ENCODE data around the gene FCMR. TPM values are rescaled to one million over a fixed set of nuclear protein-coding genes. Genes with fewer than 3 reads are reported as not detected.

The FCMR gene
- total and polyA plus RNA-seq, 2 experiments from 2014 or later, result 0.84 TPM; not detected in 1

GRCh38 chr1:206953126-206953525 lies 31.4 kb upstream of the FCMR start (continued):
- TF ChIP-seq ZNF462 (CRISPR knock-in tag; IDR thresholded peaks at IDR 0.05) (no peak), STAT1 (IDR thresholded peaks at IDR 0.05; ENCODE audit: unreplicated experiment) (no peak), EZH2phosphoT487 (IDR thresholded peaks at IDR 0.05; ENCODE audit: unreplicated experiment) (no peak)
- TF ChIP-seq, protein P1, sequence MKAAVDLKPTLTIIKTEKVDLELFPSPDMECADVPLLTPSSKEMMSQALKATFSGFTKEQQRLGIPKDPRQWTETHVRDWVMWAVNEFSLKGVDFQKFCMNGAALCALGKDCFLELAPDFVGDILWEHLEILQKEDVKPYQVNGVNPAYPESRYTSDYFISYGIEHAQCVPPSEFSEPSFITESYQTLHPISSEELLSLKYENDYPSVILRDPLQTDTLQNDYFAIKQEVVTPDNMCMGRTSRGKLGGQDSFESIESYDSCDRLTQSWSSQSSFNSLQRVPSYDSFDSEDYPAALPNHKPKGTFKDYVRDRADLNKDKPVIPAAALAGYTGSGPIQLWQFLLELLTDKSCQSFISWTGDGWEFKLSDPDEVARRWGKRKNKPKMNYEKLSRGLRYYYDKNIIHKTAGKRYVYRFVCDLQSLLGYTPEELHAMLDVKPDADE (IDR thresholded peaks at IDR 0.05), result no peak

- Mint-ChIP-seq H3K9me3 (no peaks in the 10 kb centered on the region), H3K36me3 (ENCODE audit: low read depth) (no peaks in the 10 kb centered on the region), H3K27ac (no peak overlapping the region), H3K4me1 (no peaks in the 10 kb centered on the region), H3K4me3 (no peak overlapping the region), H3K27me3 (ENCODE audit: insufficient read depth, low read depth, poor library complexity) (peaks cover 5% of the 10 kb centered on the region)
- Histone ChIP-seq H3K4me1 (ENCODE audit: insufficient read depth) (no peaks in the 10 kb centered on the region), H3K4me3 (no peak overlapping the region), H3K9me2 (ENCODE audit: insufficient read depth) (peaks cover 4% of the 10 kb centered on the region; the same call in 1 of the 2 replicates), H3K27me3 (ENCODE audit: insufficient read depth) (no peaks in the 10 kb centered on the region), H2AFZ (no peak overlapping the region), H4K20me1 (replicated peaks; ENCODE audit: insufficient read depth) (no peaks in the 10 kb centered on the region), H3K27ac (ENCODE audit: low read depth) (no peak overlapping the region), H3F3A (replicated peaks; ENCODE audit: low read depth) (no peaks in the 10 kb centered on the region), H3K36me3 (ENCODE audit: insufficient read depth) (no peaks in the 10 kb centered on the region), H3K4me2 (no peak overlapping the region), H3K79me2 (replicated peaks; ENCODE audit: insufficient read depth) (no peaks in the 10 kb centered on the region)
- DNase-seq (ENCODE audit: low spot score) (no peak), ATAC-seq (no peak)
- no peak for TF ChIP-seq ZNF114 (CRISPR knock-in tag; IDR thresholded peaks at IDR 0.05)
- no peak for TF ChIP-seq ZNF331 (CRISPR knock-in tag; IDR thresholded peaks at IDR 0.05; ENCODE audit: low read depth)
- no peak for TF ChIP-seq CREB1 (CRISPR knock-in tag; IDR thresholded peaks at IDR 0.05; ENCODE audit: low read depth)
Measured at GRCh38 chr1:206952171-206952570, 30.4 kb upstream of the FCMR start.
